GM12892 (cell line): ENCODE measurements around the gene SNRPN.

ENCODE experiments used
- POLR2A ChIP-seq: IDR thresholded peaks from 2 replicates; pipeline ENCODE4 v1.6.1; 2011; ENCODE audit warnings: low read depth, low read length, control low read depth
- POLR2AphosphoS5 ChIP-seq: IDR thresholded peaks from 2 replicates; pipeline ENCODE4 v1.6.1; 2011; ENCODE audit warnings: low read depth, low read length, control low read depth
- TAF1 ChIP-seq: IDR thresholded peaks from 2 replicates; pipeline ENCODE4 v1.6.1; 2011; ENCODE audit warnings: low read depth, mild to moderate bottlenecking, control low read depth, low read length, borderline replicate concordance

- TF ChIP-seq POLR2AphosphoS5: no peak
- no peak for TF ChIP-seq POLR2A
- TF ChIP-seq TAF1: no peak
Measured at GRCh38 chr15:24933716-24934115, 21.1 kb upstream of the SNRPN start.
